Activated CD4-positive, alpha-beta T cell treated with anti-CD3 and anti-CD28 coated beads, Interleukin-2, amount 50 U/mL, for 48 hours (primary cell): ENCODE data around the gene WRAP53.
"Not testable (repeated sequence)": the region's sequence is repeated elsewhere in the genome, so short reads cannot be mapped to it uniquely, and the experiment has no call there.

Experiments
- DNase-seq, 2 experiments: peaks; one replicate each; pipeline ENCODE4 v3.0.0-alpha.2; 2020

WRAP53 gene

DNA sequence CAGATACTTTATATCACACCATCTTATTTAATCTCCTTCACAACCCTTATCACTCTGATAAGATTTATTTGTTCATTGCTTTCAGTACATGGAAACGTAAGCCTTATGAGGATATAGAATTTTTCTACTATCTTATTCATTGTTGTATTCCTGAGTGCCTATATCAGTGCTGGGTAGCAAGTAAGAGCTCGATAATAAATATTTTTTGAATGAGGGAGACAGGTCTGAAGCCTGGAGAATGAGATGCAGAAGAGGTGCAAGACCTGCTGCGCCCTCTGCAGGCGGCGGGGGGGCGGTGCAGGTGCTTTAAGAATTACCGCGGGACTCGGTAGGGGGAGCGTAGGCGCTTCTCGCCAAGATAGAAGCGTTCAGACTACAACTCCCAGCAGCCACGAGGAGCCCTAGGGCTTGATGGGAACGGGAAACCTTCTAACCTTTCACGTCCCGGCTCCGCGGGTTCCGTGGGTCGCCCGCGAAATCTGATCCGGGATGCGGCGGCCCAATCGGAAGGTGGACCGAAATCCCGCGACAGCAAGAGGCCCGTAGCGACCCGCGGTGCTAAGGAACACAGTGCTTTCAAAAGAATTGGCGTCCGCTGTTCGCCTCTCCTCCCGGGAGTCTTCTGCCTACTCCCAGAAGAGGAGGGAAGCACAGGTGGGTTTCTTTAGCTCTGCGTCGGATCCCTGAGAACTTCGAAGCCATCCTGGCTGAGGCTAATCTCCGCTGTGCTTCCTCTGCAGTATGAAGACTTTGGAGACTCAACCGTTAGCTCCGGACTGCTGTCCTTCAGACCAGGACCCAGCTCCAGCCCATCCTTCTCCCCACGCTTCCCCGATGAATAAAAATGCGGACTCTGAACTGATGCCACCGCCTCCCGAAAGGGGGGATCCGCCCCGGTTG is at the start of gene WRAP53:
Gene WRAP53 (plus strand): TSS at position 570 of the 900 bp plus-strand sequence. CDS start 172 bp downstream, at position 742.
- peak; percentile 96 to 98 for DNase-seq

DNA sequence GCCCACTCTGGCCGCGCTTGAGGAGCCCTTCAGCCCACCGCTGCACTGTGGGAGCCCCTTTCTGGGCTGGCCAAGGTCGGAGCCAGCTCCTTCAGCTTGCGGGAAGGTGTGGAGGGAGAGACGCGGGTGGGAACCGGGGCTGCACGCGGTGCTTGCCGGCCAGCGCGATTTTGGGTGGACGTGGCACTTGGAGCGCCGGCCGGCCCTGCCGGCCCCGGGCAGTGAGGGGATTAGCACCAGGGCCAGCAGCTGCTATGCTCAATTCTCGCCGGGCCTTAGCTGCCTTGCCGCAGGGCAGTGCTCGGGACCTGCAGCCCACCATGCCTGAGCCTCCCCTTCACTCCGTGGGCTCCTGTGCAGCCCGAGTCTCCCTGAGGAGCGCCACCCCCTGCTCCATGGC is 47.5 kb upstream of the WRAP53 start:
- DNase-seq: no peak

DNA sequence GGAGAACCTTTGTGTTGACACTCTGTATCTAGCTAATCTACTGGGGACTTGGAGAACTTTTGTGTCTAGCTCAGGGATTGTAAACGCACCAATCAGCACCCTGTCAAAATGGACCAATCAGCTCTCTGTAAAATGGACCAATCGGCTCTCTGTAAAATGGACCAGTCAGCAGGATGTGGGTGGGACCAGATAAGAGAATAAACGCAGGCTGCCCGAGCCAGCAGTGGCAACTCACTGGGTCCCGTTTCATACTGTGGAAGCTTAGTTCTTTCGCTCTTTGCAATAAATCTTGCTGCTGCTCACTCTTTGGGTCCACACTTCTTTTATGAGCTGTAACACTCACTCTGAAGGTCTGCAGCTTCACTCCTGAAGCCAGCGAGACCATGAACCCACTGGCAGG is 46.6 kb upstream of the WRAP53 start:
- DNase-seq: not testable (repeated sequence)

DNA sequence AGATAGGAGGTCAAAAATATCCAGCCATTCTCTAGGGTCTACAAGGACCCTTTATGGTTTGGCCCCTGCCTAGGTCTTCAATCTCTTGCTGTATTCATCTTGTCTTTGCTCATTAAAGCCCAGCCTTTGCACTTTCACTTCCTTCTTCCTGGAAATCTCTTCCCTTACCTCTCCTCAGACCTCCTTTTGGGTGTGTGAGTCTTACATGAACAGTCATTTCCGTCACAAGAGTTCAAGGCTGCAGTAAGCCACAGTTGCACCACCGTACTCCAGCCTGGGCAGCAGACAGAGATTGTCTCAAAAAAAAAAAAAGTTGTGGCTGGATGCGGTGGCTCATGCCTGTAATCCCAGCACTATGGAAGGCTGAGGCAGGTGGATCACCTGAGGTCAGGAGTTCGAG is 43.5 kb upstream of the WRAP53 start:
- DNase-seq: no peak

DNA sequence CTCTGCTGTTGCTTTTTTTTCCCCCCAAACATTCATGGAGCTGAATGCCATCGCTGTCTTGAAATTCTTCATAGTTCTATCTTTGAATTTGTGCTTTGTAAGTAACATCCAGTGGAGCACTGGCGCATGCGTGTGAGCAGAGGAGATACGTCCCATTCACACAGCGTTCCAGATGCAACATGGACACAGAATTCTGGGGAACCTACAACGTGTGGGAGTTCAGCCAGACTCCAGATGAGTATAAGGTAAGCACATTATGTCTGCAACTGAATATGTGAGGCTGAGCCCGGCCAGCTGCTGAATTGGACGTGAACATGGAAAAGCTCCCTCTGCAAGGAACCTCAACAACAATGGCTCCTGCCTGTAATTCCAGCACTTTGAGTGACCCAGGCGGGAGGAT is 41.8 kb upstream of the WRAP53 start:
- DNase-seq: no peak

DNA sequence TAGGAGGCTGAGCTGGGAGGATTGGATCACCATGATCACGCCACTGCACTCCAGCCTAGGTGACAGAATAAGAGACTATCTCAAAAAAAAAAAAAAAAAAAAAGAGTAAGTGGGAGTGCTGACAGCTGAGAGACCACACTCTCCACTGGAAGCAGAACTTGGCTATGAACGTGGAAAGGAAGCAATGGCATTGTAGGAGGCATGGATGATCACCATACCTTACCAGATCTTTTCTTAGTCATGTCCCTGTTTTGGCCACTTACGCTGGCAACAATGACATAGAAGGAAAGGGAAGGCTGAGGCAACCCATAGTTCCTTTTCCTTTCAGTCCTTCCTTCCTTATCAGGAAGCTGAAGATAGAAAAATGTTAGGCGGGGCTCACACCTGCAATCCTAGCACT is 41.3 kb upstream of the WRAP53 start:
- no peak for DNase-seq

DNA sequence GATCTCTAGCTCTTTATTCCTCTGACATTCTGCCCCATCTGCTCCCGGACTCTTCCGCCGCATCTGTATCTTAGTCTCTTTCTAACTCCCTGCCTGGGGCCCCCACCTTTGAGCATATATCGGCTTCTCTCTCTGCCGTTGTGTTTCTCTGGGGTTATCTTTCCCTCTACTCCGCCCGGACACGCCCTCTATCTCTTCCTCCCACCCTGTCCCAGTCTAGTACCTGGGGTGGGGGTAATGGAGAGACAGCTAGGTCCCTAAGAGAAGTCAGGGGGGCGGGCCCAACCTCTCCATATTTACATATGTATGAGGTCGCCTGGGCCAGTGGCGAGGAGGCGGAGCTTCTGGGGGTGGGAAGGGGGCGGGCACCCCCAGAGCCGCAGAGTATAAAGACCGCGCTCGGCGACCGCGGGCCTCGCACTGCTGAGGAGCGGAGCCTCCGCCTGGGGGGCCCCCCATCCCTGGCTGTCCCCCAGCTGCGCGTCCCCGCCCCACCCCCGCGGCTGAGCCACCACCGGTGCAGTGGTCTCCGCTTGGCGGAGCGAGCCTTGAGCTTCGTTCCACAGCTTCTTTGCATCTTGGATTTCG is 37.7 kb upstream of the WRAP53 start, which contains the start of gene ATP1B2:
Gene ATP1B2 (plus strand): TSS at position 418 of the 588 bp plus-strand sequence. CDS start 593 bp downstream, outside the sequence.
- DNase-seq: peak; percentile 74 to 77

DNA sequence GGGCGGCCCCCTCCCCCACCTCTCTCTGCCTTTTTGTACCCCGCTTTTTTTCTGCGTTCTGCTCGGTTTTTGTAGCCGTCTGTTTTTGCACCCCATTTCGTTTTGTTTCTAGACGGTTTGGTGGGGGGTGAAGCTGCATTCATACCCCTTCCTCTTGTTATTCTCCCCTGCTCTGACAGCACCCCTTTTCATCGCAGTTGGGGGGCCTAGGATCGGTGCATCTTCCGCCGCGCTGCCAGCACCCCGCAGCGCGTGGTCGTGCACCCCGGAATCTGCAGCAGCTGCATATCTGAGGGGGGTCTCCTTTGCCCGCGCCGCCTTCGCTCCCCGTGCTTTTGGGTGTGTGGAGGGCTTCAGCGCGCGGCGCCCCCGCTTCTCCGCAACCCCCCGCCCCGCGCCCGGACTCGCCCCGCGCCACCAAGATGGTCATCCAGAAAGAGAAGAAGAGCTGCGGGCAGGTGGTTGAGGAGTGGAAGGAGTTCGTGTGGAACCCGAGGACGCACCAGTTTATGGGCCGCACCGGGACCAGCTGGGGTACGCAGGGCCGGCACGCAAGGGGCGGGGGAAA is 37.1 kb upstream of the WRAP53 start:
- no peak for DNase-seq

DNA sequence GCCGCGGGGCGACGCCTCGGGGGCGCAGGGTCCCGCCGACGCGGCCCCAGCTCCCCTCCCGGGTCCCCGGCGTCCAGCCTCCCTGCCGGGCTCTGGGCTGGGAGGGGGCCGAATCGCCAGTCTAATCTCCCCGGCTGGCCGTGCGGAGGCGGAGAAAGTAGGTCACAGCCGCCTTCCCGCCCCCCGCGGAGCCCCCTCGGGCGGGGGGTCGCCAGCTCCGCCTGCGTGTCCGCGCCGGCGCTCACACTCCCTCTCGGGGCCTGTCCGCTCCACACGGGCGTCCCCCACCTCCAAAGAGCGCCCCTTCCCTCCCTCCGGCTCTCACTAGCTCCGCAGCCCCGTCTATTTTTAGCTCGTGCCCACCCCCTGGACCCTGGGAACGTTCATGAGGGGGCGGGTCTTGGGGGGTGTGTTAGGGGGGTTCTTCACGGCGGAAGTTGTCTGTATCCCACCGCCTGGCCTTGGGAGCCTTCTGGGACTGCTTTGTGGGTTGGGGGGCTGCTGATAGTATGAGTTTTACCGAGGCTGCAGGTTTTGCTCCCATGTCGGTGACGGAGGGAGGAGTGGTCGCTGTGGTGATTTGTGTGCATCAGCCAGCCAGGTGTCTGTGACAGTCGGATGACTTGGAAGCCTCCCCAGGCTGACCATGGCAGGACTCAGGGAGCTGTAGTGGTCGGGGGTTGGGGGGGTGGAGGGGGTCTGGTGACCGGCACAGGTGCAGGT is 36.5 kb upstream of the WRAP53 start:
- no peak for DNase-seq

DNA sequence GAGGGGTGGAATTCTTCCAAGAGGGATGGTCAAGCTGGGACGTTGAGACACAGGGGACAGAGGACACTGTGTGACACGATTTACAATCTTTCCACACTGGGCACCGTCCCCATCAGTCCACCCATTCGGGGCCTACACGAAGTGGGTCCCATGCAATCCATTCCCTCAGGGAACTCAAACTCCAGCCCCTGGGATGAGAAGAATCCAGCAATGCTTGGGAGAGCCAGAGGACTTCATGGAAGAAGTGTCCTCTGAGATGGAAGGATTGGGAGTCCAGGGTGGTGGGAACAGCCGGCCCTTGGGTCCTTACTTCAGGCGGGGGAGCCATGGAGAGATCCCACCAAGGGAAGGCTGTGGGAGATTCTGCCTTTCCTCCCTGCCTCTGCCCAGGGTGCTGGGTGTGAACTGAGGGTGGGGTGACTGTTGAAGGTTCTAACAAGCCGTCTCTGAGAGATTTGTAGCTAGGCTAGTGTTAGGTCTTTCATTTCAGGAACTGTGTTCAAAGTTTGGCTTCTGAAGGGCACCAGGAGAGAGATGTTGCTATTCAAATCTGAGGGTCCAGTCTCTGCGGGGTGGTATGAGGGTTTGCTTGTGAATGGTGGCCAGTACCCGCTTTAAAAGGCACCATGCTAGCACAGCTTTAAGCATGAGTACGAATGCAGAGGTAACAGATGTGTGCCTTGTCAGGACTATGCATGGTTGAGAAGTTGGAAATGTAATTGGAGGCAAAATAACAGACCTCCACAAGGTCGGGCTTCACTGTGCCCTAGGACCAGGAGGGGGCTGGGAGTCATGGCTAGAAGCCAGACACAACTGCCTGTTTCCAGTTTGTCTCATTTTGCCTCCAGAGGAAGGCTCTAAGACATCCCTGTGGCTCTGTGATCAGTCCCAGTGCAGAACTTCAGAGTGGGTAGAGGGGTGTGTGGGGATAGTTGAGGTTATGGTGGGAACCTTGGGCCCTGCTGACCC is 35.6 kb upstream of the WRAP53 start:
- no peak for DNase-seq

DNA sequence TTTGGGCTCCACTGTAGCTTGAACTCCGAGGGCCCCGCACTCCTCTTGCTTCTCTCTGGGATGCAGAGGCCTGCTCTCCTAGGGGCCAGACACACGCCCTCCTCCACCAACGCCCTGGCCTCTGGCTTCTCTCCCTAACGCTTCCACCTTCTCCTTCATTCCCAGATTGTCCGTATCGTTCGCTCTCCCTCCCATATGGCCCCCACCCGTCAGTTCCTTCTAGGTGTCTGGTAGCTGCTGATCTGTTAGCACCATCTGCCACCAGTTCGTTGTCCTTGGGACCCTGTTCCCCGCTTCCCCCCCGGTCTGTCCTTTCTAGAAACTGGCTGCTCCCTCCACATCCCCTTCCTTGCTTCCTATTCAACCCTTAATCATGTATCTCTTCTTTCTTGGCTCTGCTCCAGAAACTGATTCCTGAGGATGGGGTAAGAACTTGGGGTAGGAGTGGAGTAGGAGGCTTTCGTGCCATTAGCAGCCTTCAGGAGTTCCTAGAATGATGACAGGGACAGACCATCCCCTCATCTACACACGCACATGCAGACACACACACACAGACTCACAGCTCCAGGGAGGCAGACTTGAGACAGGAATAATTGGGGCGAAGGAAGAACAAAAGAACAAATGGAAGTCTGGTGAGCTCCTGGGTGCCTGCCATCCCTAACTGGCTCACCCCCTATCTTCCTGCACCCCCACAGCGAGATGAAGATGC is 33.3 kb upstream of the WRAP53 start:
- no peak for DNase-seq

DNA sequence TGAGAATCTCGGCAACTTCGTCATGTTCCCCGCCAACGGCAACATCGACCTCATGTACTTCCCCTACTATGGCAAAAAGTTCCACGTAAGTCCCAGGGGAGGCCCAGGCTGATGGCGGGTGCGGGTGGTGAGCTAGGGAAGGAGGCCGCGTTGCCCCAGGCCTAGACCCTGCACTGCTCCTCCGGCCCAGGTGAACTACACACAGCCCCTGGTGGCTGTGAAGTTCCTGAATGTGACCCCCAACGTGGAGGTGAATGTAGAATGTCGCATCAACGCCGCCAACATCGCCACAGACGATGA is 32.8 kb upstream of the WRAP53 start:
- no peak for DNase-seq

DNA sequence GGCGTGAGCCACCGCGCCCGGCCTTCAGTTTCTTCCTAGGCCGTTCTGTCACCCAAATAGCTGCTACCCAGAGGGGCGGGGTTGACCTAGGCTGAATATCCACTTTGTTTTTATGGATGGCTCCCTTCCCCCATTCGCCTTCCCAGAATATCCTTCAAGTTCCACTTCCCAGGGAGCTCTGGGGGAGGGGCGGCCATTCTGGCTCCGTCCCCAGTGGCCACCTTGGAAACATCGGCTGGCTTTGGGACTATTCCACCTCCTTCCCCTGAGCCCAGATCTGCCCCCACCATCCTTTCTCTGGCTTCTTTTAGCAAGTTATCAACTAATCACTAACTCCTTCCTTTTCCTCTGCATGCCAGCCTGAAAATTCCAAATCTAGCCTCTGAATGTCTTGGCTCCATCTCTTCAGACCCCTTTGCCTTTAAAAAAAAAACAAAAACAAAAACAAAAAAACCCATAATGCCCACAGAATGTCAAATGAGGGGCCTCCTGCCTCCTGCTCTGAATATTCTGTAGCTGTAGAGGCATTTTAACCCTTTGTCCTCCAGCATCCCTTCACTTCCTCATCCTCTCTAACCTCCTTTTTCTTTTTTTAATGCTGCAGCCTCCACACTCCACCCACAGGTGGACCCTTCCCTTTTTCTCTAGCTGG is 31.2 kb upstream of the WRAP53 start:
- DNase-seq: no peak

DNA sequence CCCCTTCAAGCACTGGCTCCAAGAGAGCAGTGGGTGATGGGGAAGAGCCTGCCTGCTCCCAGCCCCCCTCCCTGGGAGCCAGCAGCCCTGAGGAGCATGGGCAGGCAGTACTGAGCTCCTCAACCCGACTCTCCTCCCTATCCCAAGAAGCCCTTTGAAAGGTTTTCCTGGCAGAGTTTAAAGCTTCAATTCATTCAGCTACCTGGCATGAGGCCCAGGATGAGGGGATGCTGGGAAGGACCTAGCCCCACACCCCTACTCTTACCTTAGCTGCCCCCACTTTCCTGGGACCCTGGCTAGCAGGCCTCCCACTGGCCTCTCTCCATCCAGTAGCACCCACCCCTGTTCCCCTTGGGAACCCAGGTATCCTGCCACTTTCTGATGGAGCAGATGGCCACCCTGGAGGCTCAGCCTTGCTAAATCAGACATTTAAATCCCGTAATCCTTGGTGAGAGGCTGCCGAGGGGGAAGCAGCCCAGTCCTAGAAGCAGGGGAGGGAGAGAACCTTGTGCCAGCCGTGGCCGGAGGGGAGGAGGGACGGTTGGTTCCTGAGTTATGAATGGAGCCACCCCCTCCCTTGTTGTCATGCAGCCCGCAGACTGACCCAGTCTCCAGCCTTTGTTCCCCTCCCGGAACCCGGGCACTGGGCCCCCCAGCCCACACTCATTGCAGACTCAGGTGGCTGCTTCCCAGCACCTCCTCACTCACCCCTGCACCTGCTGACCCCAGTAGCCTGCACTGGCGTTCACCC is 20.4 kb upstream of the WRAP53 start:
- no peak for DNase-seq

DNA sequence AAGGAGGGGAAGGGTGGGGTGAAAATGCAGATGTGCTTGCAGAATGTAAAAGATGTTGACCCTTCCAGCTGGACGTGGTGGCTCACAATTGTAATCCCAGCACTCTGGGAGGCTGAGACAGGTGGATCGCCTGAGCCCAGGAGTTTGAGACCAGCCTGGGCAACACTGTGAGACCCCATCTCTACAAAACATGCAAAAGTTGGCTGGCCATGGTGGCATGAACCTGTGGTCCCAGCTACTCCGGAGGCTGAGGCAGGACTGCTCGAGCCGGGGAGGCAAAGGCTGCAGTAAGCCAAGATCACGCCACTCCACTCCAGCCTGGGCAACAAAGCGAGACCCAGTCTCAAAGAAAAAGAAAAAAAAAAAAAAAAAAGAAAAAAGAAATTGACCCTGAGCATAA is 19.8 kb upstream of the WRAP53 start:
- DNase-seq: no peak

DNA sequence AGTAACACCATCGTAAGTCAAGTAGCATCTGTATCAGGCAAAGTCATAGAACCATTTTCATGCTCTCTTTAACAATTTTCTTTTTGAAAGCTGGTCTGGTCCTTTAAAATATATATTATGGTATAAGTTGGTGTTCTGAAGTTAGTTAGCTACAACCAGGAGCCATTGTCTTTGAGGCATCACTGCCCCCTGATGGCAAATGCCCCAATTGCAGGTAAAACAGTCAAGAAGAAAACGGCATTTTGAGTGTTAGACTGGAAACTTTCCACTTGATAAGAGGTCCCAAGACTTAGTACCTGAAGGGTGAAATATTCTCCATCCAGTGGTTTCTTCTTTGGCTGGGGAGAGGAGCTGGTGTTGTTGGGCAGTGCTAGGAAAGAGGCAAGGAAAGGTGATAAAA is 15.0 kb upstream of the WRAP53 start:
- DNase-seq: peak; percentile 67 to 68

DNA sequence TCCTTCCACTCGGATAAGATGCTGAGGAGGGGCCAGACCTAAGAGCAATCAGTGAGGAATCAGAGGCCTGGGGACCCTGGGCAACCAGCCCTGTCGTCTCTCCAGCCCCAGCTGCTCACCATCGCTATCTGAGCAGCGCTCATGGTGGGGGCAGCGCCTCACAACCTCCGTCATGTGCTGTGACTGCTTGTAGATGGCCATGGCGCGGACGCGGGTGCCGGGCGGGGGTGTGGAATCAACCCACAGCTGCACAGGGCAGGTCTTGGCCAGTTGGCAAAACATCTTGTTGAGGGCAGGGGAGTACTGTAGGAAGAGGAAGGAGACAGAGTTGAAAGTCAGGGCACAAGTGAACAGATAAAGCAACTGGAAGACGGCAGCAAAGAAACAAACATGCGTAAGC is 13.3 kb upstream of the WRAP53 start:
- no peak for DNase-seq

DNA sequence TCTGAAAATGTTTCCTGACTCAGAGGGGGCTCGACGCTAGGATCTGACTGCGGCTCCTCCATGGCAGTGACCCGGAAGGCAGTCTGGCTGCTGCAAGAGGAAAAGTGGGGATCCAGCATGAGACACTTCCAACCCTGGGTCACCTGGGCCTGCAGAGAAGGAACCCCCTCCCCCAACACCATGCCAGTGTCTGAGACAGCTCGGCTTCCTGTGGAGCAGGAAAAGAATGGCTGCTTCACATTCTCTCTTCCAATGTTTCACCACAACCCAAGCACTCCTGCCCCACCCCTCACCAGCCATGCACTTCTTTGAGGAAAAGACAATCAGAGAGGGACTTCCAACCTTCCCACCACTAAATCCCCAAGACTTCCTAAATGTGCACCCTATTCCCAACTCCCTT is 11.7 kb upstream of the WRAP53 start:
- DNase-seq: no peak

DNA sequence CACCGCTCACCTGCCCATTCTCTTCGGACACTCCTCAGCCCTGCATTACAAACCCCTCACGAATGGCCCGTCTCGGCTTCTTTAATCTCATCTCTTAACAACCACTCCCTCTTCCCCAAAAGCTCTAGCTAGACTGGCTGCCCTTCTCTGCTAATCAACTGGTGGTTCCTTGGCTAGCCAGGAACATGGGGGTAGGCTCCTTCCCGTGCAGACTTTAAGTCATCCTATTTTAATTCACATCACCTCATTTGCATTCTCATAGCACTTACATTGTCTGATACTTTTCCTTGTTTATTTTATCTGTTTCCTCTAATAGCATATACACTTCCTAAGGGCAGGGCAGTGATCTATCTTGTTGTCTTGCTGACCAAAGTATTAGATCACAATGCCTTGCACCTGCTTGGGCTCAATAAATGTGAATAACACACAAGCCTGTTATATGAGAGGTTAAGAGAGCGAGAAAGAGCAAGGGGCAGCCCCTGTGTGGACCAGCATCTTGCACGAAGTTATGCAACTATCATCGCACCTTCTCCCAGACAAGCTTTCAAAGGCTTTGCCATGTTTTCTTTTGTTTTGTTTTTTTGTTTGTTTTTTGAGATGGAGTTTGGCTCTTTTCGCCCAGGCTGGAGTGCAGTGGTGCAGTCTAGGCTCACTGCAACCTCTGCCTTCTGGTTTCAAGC is 10.7 kb upstream of the WRAP53 start:
- no peak for DNase-seq
